ENCODE data around the gene TWSG1. TPM values are rescaled to one million over a fixed set of nuclear protein-coding genes. Genes with fewer than 3 reads are reported as not detected.
"Not testable (repeated sequence)": the region's sequence is repeated elsewhere in the genome, so short reads cannot be mapped to it uniquely, and the experiment has no call there.

The TWSG1 gene
- total RNA-seq, 2 donors from 2014 or later: 30.7 to 31.4 TPM

GRCh38 chr18:9428301-9428706 is 93.7 kb downstream of the TWSG1 start:
- peaks cover 11% of the 10 kb centered on the region for H3K9me3 Mint-ChIP-seq
- Histone ChIP-seq H3K9me3 (ENCODE audit: control insufficient read depth, low read length) (peaks cover 19% of the 10 kb centered on the region), H3K4me3 (ENCODE audit: low read length) (no peak overlapping the region), H3K4me1 (ENCODE audit: control insufficient read depth, insufficient read depth, low read length) (no peaks in the 10 kb centered on the region), H3K9ac (ENCODE audit: extremely low read depth, low read length, poor library complexity, severe bottlenecking) (no peak overlapping the region), H3K27me3 (ENCODE audit: control insufficient read depth, insufficient read depth, low read length, poor library complexity, severe bottlenecking) (no peaks in the 10 kb centered on the region), H3K27ac (ENCODE audit: low read depth, low read length) (no peak overlapping the region), H3K36me3 (ENCODE audit: control insufficient read depth, insufficient read depth, low read length) (no peaks in the 10 kb centered on the region)
- TF ChIP-seq CTCF (conservative IDR thresholded peaks at IDR 0.05): no peak
- no peak overlapping the region for H3K4me3 Mint-ChIP-seq
- no peaks in the 10 kb centered on the region for H3K27me3 Mint-ChIP-seq (ENCODE audit: insufficient read depth)
- no peak for DNase-seq
- peaks cover 3% of the 10 kb centered on the region for H3K36me3 Mint-ChIP-seq (ENCODE audit: low read depth)
- H3K27ac Mint-ChIP-seq: no peak overlapping the region
- H3K4me1 Mint-ChIP-seq: no peaks in the 10 kb centered on the region
- 93 to 95% methylated on average over 2 to 11 of the region's 11 CpGs for WGBS, 2 experiments (ENCODE audit: insufficient coverage in 1 of 2, insufficient read length in 1 of 2)

- no peaks in the 10 kb centered on the region for H3K36me3 ChIP-seq (ENCODE audit: control insufficient read depth, insufficient read depth, low read length)
- peaks cover 11% of the 10 kb centered on the region for H3K9me3 Mint-ChIP-seq
- H3K9ac ChIP-seq (ENCODE audit: extremely low read depth, low read length, poor library complexity, severe bottlenecking): no peak overlapping the region
- H3K36me3 Mint-ChIP-seq (ENCODE audit: low read depth): peaks cover 3% of the 10 kb centered on the region
- DNase-seq: no peak
- TF ChIP-seq CTCF (conservative IDR thresholded peaks at IDR 0.05): no peak
- no peaks in the 10 kb centered on the region for H3K4me1 Mint-ChIP-seq
- WGBS, 2 experiments (ENCODE audit: insufficient coverage in 1 of 2, insufficient read length in 1 of 2): 94 to 97% methylated on average over 6 of the region's 6 CpGs
- H3K27me3 Mint-ChIP-seq (ENCODE audit: insufficient read depth): no peaks in the 10 kb centered on the region
- no peak overlapping the region for H3K27ac Mint-ChIP-seq
- peaks cover 16% of the 10 kb centered on the region for H3K9me3 ChIP-seq (ENCODE audit: control insufficient read depth, low read length)
- no peaks in the 10 kb centered on the region for H3K4me1 ChIP-seq (ENCODE audit: control insufficient read depth, insufficient read depth, low read length)
- H3K4me3 Mint-ChIP-seq: no peak overlapping the region
- no peaks in the 10 kb centered on the region for H3K27me3 ChIP-seq (ENCODE audit: control insufficient read depth, insufficient read depth, low read length, poor library complexity, severe bottlenecking)
- H3K4me3 ChIP-seq (ENCODE audit: low read length): no peak overlapping the region
- H3K27ac ChIP-seq (ENCODE audit: low read depth, low read length): no peak overlapping the region
Measured at GRCh38 chr18:9428862-9429661, 94.5 kb downstream of the TWSG1 start.

GRCh38 chr18:9429662-9429993 is 95.1 kb downstream of the TWSG1 start:
- Histone ChIP-seq H3K9ac (ENCODE audit: extremely low read depth, low read length, poor library complexity, severe bottlenecking) (no peak overlapping the region), H3K9me3 (ENCODE audit: control insufficient read depth, low read length) (peaks cover 11% of the 10 kb centered on the region), H3K36me3 (ENCODE audit: control insufficient read depth, insufficient read depth, low read length) (no peaks in the 10 kb centered on the region), H3K27ac (ENCODE audit: low read depth, low read length) (no peak overlapping the region), H3K27me3 (ENCODE audit: control insufficient read depth, insufficient read depth, low read length, poor library complexity, severe bottlenecking) (no peaks in the 10 kb centered on the region), H3K4me1 (ENCODE audit: control insufficient read depth, insufficient read depth, low read length) (no peaks in the 10 kb centered on the region), H3K4me3 (ENCODE audit: low read length) (no peak overlapping the region)
- Mint-ChIP-seq H3K27me3 (ENCODE audit: insufficient read depth) (no peaks in the 10 kb centered on the region), H3K4me1 (peaks cover 2% of the 10 kb centered on the region), H3K27ac (no peak overlapping the region), H3K4me3 (no peak overlapping the region), H3K9me3 (peaks cover 11% of the 10 kb centered on the region), H3K36me3 (ENCODE audit: low read depth) (peaks cover 3% of the 10 kb centered on the region)
- TF ChIP-seq CTCF (conservative IDR thresholded peaks at IDR 0.05): no peak
- 86 to 89% methylated on average over 3 of the region's 3 CpGs for WGBS, 2 experiments (ENCODE audit: insufficient coverage in 1 of 2, insufficient read length in 1 of 2)
- DNase-seq: no peak

GRCh38 chr18:9430315-9430714 is 95.7 kb downstream of the TWSG1 start:
- not testable (repeated sequence) for H3K4me1 ChIP-seq (ENCODE audit: control insufficient read depth, insufficient read depth, low read length); DNase-seq; H3K27ac Mint-ChIP-seq; H3K4me3 ChIP-seq (ENCODE audit: low read length); H3K9me3 ChIP-seq (ENCODE audit: control insufficient read depth, low read length); H3K27me3 ChIP-seq (ENCODE audit: control insufficient read depth, insufficient read depth, low read length, poor library complexity, severe bottlenecking); H3K4me1 Mint-ChIP-seq; H3K36me3 ChIP-seq (ENCODE audit: control insufficient read depth, insufficient read depth, low read length); H3K27me3 Mint-ChIP-seq (ENCODE audit: insufficient read depth); H3K4me3 Mint-ChIP-seq; H3K9ac ChIP-seq (ENCODE audit: extremely low read depth, low read length, poor library complexity, severe bottlenecking); H3K36me3 Mint-ChIP-seq (ENCODE audit: low read depth); H3K27ac ChIP-seq (ENCODE audit: low read depth, low read length)
- H3K9me3 Mint-ChIP-seq: peaks cover 11% of the 10 kb centered on the region
- WGBS, 2 experiments (ENCODE audit: insufficient coverage in 1 of 2, insufficient read length in 1 of 2): 94% methylated on average over 18 of the region's 22 CpGs; no CpG with 5 or more reads in 1 of the 2 experiments

All from endodermal cell (in vitro differentiated cells).